HG02884 (cell line): ENCODE data around the gene ZFP30.
"Not testable (repeated sequence)": the region's sequence is repeated elsewhere in the genome, so short reads cannot be mapped to it uniquely, and the experiment has no call there.

Experiments used
- ATAC-seq: cut with Tn5 transposase; IDR thresholded peaks from one replicate; pipeline ENCODE4 v1.9.1; 2021; ENCODE audit warnings: mild to moderate bottlenecking, moderate library complexity; ENCODE audit not compliant: unreplicated experiment

Gene ZFP30

DNA sequence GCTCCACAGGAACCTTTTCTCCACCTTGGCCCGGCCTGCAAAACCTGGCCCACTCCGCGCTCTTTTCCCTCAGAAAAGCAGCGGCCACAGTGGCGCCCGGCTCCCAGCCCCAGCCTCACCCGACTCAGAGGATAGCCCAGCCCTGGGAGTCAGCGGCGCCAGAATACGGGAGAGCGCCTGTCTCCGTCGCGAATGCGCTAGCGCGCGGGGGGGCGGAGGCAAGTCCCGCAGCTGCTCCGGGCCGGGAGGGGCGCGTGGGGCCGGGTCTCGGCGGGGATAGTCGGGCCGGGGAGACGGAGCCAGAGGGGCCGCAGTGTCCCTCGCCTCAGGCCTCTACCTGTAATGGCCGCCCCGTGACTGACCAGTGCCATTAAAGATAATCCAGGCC is at the start of gene ZFP30:
Gene ZFP30 (minus strand): TSS at position 165 of the 388 bp plus-strand sequence. CDS start 7,643 bp downstream, outside the sequence.
- peak; percentile 46 for ATAC-seq

DNA sequence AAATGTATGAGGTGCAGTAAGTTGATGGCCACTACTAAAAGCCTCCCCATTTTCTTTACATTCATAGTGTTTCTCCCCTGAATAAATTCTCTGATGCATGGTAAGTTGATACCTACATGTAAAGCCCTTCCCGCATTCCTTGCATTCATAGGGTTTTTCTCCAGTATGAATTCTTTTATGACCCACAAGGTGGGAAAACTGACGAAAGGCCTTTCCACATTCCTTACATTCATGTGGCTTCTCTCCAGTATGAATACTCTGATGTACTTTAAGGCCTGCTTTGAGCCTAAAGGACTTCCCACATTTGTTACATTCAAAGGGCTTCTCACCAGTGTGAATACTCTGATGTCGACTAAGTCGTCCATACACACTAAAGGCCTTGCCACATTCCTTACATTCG is 43.8 kb upstream of the ZFP30 start:
- no peak for ATAC-seq

DNA sequence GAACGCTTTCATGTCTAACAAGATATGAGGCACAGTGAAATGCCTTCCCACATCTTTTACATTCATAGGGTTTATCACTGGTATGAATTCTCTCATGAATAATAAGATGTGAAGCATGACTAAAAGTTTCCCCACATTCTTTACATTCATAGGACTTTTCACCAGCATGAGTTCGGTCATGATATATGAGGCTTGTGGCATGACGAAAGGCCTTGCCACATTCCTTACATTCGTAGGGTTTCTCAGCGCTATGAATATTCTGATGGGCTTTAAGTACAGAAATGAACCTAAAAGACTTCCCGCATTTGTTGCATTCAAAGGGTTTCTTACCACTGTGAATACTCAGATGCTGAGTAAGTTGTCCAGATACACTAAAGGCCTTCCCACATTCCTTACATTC is 43.0 kb upstream of the ZFP30 start:
- ATAC-seq: no peak

- no peak for ATAC-seq
Measured at GRCh38 chr19:37695144-37695899, 40.1 kb upstream of the ZFP30 start.

DNA sequence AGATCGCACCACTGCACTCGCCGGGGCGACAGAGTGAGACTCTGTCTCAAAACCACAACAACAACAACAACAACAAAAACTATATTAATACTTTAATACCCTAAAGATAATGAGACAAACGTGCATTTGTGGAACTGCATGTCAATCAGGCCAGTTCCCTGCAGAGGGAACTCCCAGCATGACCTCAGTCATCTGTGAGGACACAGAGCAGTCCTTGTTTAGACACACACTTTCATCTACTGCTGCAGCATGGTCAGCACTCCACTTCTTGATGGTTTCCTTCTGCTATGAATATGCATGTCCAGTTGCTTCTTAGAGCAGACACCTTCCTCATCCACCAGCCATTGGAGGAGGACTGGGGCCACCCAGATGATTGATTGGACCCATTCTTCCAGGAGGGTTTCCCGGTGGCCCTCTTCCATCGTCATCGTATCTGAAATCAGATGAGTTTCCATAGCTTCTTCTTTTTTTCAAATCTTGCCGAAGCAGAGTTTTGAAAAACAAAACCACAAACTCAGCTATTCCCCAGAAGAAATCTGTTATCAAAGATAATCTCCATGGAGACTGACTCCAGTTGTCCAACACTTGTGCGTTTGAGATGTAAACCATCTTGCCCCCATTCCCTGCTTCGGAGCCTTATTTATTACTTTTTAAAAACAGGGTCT is 37.8 kb upstream of the ZFP30 start:
- no peak for ATAC-seq

- no peak for ATAC-seq
Measured at GRCh38 chr19:37691881-37692504, 36.7 kb upstream of the ZFP30 start.

DNA sequence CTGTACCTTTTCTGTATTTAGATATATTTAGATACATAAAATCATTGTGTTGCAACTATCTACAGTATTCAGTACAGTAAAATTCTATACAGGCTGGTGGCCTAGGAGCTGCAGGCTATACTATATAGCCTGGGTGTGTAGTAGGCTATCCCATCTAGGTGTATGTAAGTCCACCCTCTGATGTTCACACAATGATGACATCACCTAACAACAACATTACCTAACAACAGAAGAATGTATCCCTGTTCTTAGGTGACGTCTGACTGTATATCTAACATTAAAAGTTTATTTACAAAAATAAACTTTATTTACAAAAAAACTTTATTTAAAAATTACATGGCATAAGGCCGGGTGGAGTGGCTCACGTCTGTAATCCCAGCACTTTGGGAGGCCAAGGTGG is 28.3 kb upstream of the ZFP30 start:
- ATAC-seq: no peak

GRCh38 chr19:37669450-37669914 is 14.2 kb upstream of the ZFP30 start:
- ATAC-seq: no peak

DNA sequence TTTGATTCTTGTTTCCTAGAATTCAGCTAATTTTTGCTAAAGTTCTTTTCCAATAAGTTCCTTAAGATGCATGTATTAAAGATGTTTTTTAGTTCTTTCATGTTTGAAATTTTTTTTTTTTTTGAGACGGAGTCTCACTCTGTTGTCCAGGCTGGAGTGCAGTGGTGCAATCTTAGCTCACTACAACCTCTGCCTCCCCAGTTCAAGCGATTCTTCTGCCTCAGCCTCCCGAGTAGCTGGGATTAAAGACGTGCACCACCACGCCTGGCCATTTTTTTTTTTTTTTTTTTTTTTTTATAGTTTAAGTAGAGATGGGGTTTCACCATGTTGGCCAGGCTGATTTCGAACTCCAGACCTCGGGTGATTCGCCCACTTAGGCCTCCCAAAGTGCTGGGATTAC is 1.9 kb upstream of the ZFP30 start:
- ATAC-seq: not testable (repeated sequence)

DNA sequence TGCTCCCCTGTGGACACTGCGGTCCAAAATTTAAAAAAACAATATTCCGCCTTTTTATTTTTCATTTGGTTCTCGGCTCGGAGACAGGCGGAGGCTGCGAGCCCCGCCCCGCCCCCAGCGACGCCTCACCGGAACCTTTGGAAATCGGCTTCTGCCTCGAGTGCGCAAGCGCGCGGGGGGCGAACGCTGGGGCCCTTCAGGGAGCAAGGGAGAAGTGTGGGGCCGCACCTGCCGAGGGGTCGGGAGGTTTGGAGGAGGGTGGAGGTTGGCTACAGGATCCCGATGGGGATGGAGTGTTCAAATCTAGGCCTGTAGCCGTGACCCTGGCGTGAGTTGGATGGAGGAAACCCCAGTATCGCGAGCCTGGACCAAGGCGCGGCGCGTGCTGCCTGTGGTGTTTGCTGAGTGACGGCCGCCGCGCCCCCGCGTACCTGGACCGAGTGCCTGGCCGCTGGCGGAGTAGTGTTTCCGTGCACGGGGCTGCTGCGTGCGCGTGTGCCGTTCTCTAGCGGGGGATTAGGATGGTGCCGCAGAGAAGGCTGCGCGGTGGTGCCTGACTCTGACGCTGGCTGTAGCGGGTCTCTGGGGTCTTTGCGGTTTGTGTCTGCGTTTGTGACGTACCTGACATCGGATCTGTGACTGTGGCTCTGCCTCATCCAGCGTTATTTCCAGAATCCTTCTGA is 565 bp upstream of the ZFP30 start:
- ATAC-seq: peak; percentile 53

DNA sequence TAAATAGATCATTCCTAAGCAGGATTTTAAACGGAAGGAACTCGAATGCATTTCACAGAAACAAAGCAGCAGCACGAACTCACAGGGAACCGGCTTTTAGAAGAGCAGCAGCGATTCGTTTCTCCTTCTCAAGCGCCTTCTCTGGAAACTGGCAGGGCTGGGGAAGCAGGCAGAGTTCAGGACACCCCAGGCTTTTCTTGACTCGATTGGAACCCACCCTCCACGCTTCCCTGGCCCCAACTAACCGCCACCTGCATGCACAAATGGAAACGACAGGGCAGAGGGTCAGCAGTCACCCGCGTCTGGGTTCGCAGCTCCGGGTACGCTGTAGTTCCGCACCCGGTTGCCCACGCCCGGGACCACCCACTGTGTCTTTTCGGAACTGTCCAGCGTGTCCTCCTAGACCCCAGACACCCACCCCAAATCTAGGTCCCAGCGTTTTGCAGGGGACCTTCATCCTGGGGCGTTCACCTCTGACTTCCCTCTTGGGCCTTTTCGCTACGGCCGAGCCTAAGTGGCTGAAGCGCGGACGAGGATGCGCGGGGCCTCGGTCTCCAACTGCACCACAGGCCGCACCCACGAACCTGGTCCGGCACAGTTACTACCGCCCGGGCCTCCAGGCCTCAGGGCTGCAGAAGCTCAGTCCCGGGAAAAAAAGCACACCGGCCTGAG is 500 bp downstream of the ZFP30 start:
- ATAC-seq: peak; percentile 34

- no peak for ATAC-seq
Measured at GRCh38 chr19:37654118-37654517, 1.1 kb downstream of the ZFP30 start.

DNA sequence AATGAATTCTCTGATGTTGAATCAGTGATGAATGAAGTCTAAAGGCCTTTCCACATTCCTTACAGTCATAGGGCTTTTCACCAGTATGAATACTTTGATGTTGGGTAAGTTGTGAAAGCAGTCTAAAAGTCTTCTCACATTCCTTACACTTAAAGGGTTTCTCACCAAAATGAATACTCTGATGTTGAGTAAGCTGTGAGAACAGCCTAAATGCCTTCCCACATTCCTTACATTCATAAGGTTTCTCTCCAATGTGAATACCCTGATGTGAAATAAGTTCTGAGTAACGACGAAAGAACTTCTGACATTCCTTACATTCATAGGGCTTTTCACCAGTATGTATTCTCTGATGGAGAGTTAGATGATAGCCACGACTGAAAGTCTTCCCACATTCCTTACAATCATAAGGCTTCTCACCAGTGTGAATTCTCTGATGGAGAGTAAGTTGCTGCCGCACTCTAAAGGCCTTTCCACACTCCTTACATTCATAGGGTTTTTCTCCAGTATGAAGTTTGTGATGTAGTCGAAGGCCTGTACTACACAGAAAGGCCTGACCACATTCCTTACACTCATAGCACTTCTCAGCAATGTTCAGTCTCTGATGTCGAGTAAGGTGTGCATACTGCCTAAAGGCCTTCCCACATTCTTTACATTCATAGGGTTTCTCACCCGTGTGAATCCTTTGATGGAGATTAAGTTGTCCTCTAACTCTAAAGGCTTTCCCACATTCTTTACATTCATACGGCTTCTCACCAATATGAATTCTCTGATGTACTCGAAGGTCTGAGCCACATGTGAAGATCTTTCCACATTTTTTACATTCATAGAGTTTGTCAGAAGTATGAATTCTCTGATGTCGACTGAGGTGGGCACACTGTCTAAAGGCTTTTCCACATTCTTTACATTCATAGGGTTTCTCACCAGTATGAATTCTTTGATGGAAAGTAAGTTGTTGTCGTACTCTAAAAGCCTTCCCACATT is 19.9 kb downstream of the ZFP30 start:
- no peak for ATAC-seq

GRCh38 chr19:37594982-37595382 is 60.3 kb downstream of the ZFP30 start:
- peak; percentile 37 for ATAC-seq

- peak; percentile 97 for ATAC-seq
Measured at GRCh38 chr19:37594304-37594981, 60.8 kb downstream of the ZFP30 start, which contains the start of the genes ZNF540 and ZNF571. Gene ZNF540, plus strand, starts transcription at chr19:37594876. Its CDS starts 3,572 bp downstream, at chr19:37598448. Gene ZNF571, minus strand, starts transcription at chr19:37594792. Its CDS starts 8,116 bp downstream, at chr19:37586676.

DNA sequence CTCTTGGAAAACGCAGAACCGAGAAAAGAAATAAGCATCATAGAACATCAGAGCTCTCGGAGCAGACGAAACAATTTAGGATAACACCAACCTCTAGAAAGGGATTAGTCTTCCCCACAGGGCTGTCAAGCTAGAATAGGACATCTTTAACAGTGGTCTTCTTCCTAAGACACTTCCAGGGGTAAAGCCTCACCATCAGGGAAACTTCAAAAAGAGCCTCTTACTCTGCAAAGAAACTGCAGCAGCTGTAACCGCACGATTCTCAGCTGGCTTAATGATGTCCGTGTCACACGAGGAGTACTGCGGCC is 61.3 kb downstream of the ZFP30 start:
- no peak for ATAC-seq

DNA sequence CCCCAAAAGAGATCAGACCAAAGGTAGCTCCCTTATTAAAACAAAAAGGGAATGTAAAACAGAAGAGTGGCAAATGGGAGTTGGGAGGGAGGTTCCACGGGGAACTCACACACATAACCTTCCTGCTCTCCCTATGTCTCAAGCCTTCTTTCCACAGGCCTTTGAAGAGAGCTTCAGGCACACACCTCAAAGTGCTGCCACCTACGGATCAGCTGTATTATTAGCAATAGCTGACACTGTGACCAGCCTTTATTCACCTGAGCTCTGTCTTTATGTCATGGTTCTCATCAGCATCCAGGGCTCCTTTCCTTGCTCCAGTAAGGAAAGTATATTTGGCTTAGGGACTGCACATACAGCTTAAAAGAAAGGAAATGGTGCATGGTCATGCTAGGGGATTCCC is 71.9 kb downstream of the ZFP30 start:
- ATAC-seq: no peak

DNA sequence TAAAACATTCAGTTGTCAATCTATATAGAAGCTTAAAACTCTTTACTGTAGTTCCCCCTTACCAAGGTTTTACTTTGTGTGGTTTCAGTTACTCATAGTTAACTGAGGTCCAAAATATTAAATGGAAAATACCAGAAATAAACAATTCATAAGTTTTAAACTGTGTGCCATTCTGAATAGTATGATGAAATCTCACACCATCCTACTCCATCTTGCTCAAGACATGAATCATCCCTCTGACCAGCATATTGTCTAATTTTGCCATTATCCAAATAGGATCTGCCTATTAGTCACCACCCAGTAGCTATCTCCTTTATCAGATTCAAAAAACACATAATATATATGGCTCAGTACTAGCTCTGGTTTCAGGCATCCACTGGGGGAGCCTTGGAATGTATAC is 83.1 kb downstream of the ZFP30 start:
- ATAC-seq: no peak

GRCh38 chr19:37565370-37565669 is 89.9 kb downstream of the ZFP30 start:
- ATAC-seq: no peak
